ENCODE data around the gene MELTF.

MELTF gene

DNA sequence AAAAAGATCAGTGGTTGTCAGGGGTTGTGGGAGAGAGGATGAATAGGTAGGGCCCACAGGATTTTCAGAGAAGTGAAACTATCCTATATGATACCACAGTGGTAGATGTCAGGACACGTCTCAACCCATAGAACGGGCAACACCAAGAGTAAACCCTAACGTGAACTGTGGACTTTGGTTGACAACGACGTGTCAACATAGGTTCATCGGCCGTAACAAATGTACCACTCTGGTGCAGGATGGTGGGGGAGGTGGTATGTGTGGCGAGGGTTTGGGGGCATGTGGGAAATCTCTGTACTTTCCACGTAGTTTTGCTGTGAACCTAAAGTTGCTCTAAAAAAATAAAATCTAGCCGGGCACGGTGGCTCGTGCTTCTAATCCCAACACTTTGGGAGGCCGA, 48.0 kb downstream of the MELTF start:
- H3K9ac ChIP-seq (ENCODE audit: low read depth in 1 of 2, low read length in 2 of 2) = no peak overlapping the region

GRCh38 chr3:196979545-196979944, 50.1 kb downstream of the MELTF start:
- Histone ChIP-seq H3K4me1 (ENCODE audit: control insufficient read depth in 2 of 2, insufficient read depth in 2 of 2, low read length in 2 of 2) (peaks cover 0 to 4% of the 10 kb centered on the region in 2 donors), H3K9ac (ENCODE audit: low read depth in 1 of 2, low read length in 2 of 2) (no peak overlapping the region), H3K9me3 (ENCODE audit: control insufficient read depth in 2 of 2, low read length in 2 of 2) (no peaks in the 10 kb centered on the region), H3K27ac (ENCODE audit: low read depth in 2 of 2, low read length in 2 of 2) (no peak overlapping the region), H3K36me3 (ENCODE audit: control insufficient read depth in 2 of 2, insufficient read depth in 2 of 2, low read length in 2 of 2) (no peaks in the 10 kb centered on the region), H3K27me3 (ENCODE audit: control insufficient read depth in 2 of 2, insufficient read depth in 2 of 2, low read length in 2 of 2) (no peaks in the 10 kb centered on the region), H3K4me3 (ENCODE audit: low read length in 2 of 2) (no peak overlapping the region)

More for the DNA sequence above, 48.0 kb downstream of the MELTF start:
- Histone ChIP-seq H3K27me3 (ENCODE audit: control insufficient read depth in 2 of 2, insufficient read depth in 2 of 2, low read length in 2 of 2) (no peaks in the 10 kb centered on the region), H3K4me1 (ENCODE audit: control insufficient read depth in 2 of 2, insufficient read depth in 2 of 2, low read length in 2 of 2) (peaks cover 2 to 4% of the 10 kb centered on the region in 2 donors), H3K4me3 (ENCODE audit: low read length in 2 of 2) (no peak overlapping the region), H3K27ac (ENCODE audit: low read depth in 2 of 2, low read length in 2 of 2) (no peak overlapping the region), H3K36me3 (ENCODE audit: control insufficient read depth in 2 of 2, insufficient read depth in 2 of 2, low read length in 2 of 2) (no peaks in the 10 kb centered on the region), H3K9me3 (ENCODE audit: control insufficient read depth in 2 of 2, low read length in 2 of 2) (no peaks in the 10 kb centered on the region)

DNA sequence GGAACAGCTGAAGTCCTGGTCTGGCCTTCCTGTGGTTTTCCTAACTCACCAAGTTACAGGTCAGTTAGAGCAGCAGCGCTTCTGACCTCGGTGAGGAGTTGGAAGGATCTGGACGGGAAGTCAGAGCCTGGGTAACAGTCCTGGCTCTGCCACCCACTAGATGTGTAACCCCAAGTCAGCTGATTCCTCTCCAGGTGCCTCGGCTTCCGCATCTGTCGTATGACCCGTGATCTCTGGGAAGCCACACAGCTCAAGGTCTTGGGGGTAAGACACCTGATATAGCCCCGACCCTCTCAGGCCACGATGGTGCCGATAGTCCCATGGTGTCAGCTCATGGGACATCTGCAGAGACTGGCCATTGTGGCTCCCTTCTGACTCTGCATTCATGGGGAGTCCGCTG, 52.7 kb downstream of the MELTF start:
- Histone ChIP-seq H3K4me1 (ENCODE audit: control insufficient read depth in 2 of 2, insufficient read depth in 2 of 2, low read length in 2 of 2) (peaks cover 0 to 4% of the 10 kb centered on the region in 2 donors), H3K4me3 (ENCODE audit: low read length in 2 of 2) (no peak overlapping the region), H3K27me3 (ENCODE audit: control insufficient read depth in 2 of 2, insufficient read depth in 2 of 2, low read length in 2 of 2) (no peaks in the 10 kb centered on the region), H3K36me3 (ENCODE audit: control insufficient read depth in 2 of 2, insufficient read depth in 2 of 2, low read length in 2 of 2) (no peaks in the 10 kb centered on the region), H3K9ac (ENCODE audit: low read depth in 1 of 2, low read length in 2 of 2) (no peak overlapping the region), H3K27ac (ENCODE audit: low read depth in 2 of 2, low read length in 2 of 2) (no peak overlapping the region), H3K9me3 (ENCODE audit: control insufficient read depth in 2 of 2, low read length in 2 of 2) (no peaks in the 10 kb centered on the region)

GRCh38 chr3:196975349-196975748, 54.3 kb downstream of the MELTF start:
- Histone ChIP-seq H3K36me3 (ENCODE audit: control insufficient read depth in 2 of 2, insufficient read depth in 2 of 2, low read length in 2 of 2) (no peaks in the 10 kb centered on the region), H3K4me3 (ENCODE audit: low read length in 2 of 2) (no peak overlapping the region), H3K9ac (ENCODE audit: low read depth in 1 of 2, low read length in 2 of 2) (no peak overlapping the region), H3K9me3 (ENCODE audit: control insufficient read depth in 2 of 2, low read length in 2 of 2) (no peaks in the 10 kb centered on the region), H3K4me1 (ENCODE audit: control insufficient read depth in 2 of 2, insufficient read depth in 2 of 2, low read length in 2 of 2) (peaks cover 0 to 4% of the 10 kb centered on the region in 2 donors), H3K27me3 (ENCODE audit: control insufficient read depth in 2 of 2, insufficient read depth in 2 of 2, low read length in 2 of 2) (no peaks in the 10 kb centered on the region), H3K27ac (ENCODE audit: low read depth in 2 of 2, low read length in 2 of 2) (no peak overlapping the region)

DNA sequence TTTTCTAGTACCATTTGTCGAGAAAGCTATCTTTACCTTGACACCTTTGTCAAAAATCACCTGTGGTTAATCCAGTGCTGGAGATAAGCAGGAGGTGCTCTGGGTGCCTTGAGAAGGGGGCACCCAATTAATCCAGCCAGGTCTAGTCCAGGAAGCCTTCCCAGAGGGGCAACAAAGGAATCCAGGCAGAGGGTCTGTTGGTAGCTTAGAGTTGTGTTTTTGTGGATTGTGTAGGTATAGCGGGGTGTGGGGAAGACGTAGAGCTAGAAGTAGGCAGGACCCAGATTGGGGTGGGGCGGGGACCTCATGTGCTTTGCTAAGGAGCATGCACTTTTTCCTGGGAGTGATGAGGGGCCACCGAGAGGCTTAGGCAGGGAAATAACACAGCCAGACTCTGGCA, 55.0 kb downstream of the MELTF start:
- Histone ChIP-seq H3K4me1 (ENCODE audit: control insufficient read depth in 2 of 2, insufficient read depth in 2 of 2, low read length in 2 of 2) (peaks cover 3 to 4% of the 10 kb centered on the region in 2 donors), H3K4me3 (ENCODE audit: low read length in 2 of 2) (no peak overlapping the region), H3K9me3 (ENCODE audit: control insufficient read depth in 2 of 2, low read length in 2 of 2) (no peaks in the 10 kb centered on the region), H3K9ac (ENCODE audit: low read depth in 1 of 2, low read length in 2 of 2) (no peak overlapping the region), H3K27me3 (ENCODE audit: control insufficient read depth in 2 of 2, insufficient read depth in 2 of 2, low read length in 2 of 2) (no peaks in the 10 kb centered on the region), H3K27ac (ENCODE audit: low read depth in 2 of 2, low read length in 2 of 2) (no peak overlapping the region), H3K36me3 (ENCODE audit: control insufficient read depth in 2 of 2, insufficient read depth in 2 of 2, low read length in 2 of 2) (no peaks in the 10 kb centered on the region)

- Histone ChIP-seq H3K9me3 (ENCODE audit: control insufficient read depth in 2 of 2, low read length in 2 of 2) (no peaks in the 10 kb centered on the region), H3K4me1 (ENCODE audit: control insufficient read depth in 2 of 2, insufficient read depth in 2 of 2, low read length in 2 of 2) (peaks cover 13 to 24% of the 10 kb centered on the region in 2 donors), H3K4me3 (ENCODE audit: low read length in 2 of 2) (no peak overlapping the region), H3K27ac (ENCODE audit: low read depth in 2 of 2, low read length in 2 of 2) (no peak overlapping the region), H3K9ac (ENCODE audit: low read depth in 1 of 2, low read length in 2 of 2) (no peak overlapping the region), H3K36me3 (ENCODE audit: control insufficient read depth in 2 of 2, insufficient read depth in 2 of 2, low read length in 2 of 2) (peaks cover 5 to 6% of the 10 kb centered on the region in 2 donors), H3K27me3 (ENCODE audit: control insufficient read depth in 2 of 2, insufficient read depth in 2 of 2, low read length in 2 of 2) (no peaks in the 10 kb centered on the region)
These were observed 58.4 kb downstream of the MELTF start for GRCh38 chr3:196971094-196971698.

GRCh38 chr3:196970547-196971093, 59.0 kb downstream of the MELTF start:
- Histone ChIP-seq H3K36me3 (ENCODE audit: control insufficient read depth in 2 of 2, insufficient read depth in 2 of 2, low read length in 2 of 2) (peaks cover 7 to 11% of the 10 kb centered on the region in 2 donors), H3K4me3 (ENCODE audit: low read length in 2 of 2) (no peak overlapping the region), H3K9ac (ENCODE audit: low read depth in 1 of 2, low read length in 2 of 2) (no peak overlapping the region), H3K4me1 (ENCODE audit: control insufficient read depth in 2 of 2, insufficient read depth in 2 of 2, low read length in 2 of 2) (peaks cover 13 to 28% of the 10 kb centered on the region in 2 donors), H3K27ac (ENCODE audit: low read depth in 2 of 2, low read length in 2 of 2) (no peak overlapping the region), H3K27me3 (ENCODE audit: control insufficient read depth in 2 of 2, insufficient read depth in 2 of 2, low read length in 2 of 2) (no peaks in the 10 kb centered on the region), H3K9me3 (ENCODE audit: control insufficient read depth in 2 of 2, low read length in 2 of 2) (no peaks in the 10 kb centered on the region)

DNA sequence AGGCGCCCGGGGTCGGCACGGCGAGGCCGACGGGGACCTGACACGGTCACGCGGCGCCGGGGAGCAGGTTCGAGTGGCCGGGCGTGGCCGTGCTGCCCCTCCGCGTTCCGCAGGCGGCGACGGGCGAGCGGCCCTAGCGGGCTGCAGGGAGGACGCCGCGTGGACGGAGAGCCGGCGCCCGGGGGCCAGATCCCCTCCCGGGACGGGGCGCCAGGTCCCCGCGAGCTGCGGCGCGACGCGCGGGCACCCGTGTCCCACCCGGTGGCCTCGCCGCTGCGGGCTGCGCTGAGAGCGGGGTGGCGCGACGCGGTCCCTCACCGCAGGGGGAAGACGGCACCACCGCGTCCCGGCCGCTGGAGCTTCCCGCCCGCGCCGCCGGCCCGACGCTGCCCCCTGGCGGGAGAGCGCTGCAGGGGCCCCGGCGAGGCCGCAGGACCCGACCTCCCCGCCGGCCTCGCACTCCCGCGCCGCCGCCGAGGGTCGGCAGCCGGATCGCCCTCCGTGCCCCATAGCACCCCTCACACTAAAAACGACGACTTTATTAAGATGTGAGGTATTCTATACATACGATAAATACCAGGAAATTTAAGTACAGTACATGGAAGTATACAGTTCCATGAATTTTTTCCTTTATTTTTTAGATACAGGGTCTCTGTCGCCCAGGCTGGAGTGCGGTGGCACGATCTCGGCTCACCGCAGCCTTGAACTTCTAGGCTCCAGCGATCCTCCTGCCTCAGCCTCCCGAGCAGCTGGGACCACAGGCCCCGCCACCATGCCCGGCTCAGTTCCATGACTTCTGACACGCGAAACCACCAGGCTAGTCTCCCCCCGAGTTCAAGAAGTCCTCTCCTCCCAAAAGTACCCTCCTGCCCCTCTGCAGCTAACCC, 59.7 kb downstream of the MELTF start:
- Histone ChIP-seq H3K4me3 (ENCODE audit: low read length in 2 of 2) (peak overlapping the region; percentile 65 to 82), H3K27ac (ENCODE audit: low read depth in 2 of 2, low read length in 2 of 2) (peak overlapping the region; percentile 86 to 94), H3K36me3 (ENCODE audit: control insufficient read depth in 2 of 2, insufficient read depth in 2 of 2, low read length in 2 of 2) (peaks cover 11 to 17% of the 10 kb centered on the region in 2 donors), H3K4me1 (ENCODE audit: control insufficient read depth in 2 of 2, insufficient read depth in 2 of 2, low read length in 2 of 2) (peaks cover 13 to 32% of the 10 kb centered on the region in 2 donors), H3K9ac (ENCODE audit: low read depth in 1 of 2, low read length in 2 of 2) (peak overlapping the region; percentile 47 to 95), H3K27me3 (ENCODE audit: control insufficient read depth in 2 of 2, insufficient read depth in 2 of 2, low read length in 2 of 2) (no peaks in the 10 kb centered on the region), H3K9me3 (ENCODE audit: control insufficient read depth in 2 of 2, low read length in 2 of 2) (no peaks in the 10 kb centered on the region)

DNA sequence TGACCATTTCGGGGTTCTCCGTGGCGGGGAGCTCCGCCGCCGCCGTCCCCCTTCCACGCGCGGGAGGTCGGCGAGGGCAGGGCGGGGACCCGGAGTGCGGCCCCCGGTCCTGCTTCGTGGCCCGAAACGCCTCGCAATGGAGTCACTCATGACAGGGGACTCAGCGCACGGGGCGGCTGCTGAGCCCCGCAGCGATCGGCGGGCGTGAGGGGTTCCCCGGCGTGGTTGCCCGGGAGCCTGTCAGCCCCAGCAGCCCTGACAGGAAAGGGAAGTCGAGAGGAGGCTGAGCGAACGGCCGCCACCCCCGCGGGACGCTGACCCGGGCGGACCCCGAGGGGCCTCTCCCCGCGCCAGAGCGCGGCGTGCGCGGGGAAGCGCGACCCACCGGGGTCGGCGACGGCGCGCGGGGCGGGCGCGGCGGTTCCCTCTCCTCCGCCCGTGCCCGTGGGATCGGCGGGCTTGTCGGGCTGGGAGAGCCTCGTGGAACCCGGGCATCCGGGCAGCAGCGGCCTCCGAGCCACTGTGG, 60.4 kb downstream of the MELTF start:
- H3K4me1 ChIP-seq (ENCODE audit: control insufficient read depth in 2 of 2, insufficient read depth in 2 of 2, low read length in 2 of 2) = peaks cover 13 to 36% of the 10 kb centered on the region in 2 donors
- peak overlapping the region; percentile 65 to 82 for H3K4me3 ChIP-seq (ENCODE audit: low read length in 2 of 2)
- no peaks in the 10 kb centered on the region for H3K9me3 ChIP-seq (ENCODE audit: control insufficient read depth in 2 of 2, low read length in 2 of 2)
- H3K9ac ChIP-seq (ENCODE audit: low read depth in 1 of 2, low read length in 2 of 2) = peak overlapping the region; percentile 47 to 95
- H3K36me3 ChIP-seq (ENCODE audit: control insufficient read depth in 2 of 2, insufficient read depth in 2 of 2, low read length in 2 of 2) = peaks cover 11 to 17% of the 10 kb centered on the region in 2 donors
- H3K27ac ChIP-seq (ENCODE audit: low read depth in 2 of 2, low read length in 2 of 2) = peak overlapping the region; percentile 86 to 94
- H3K27me3 ChIP-seq (ENCODE audit: control insufficient read depth in 2 of 2, insufficient read depth in 2 of 2, low read length in 2 of 2) = no peaks in the 10 kb centered on the region

Data from mucosa of rectum (tissue), 2 donors.